HEK293 (cell line): Measurements from ENCODE around the gene EIF4E2.

Source experiments
- CTCF ChIA-PET: fragments of 350-600 bp; formaldehyde crosslinking; extraction: SDS; loops from one replicate; lab custom pipeline; 2021; ENCODE audit warnings: antibody characterized with exemption; lab: Yijun Ruan, JAX
- POLR2A ChIA-PET: fragments of 300-600 bp; formaldehyde crosslinking; extraction: SDS; loops from one replicate; lab custom pipeline; 2020; ENCODE audit warnings: antibody characterized with exemption, inconsistent platforms; lab: Yijun Ruan, JAX
- H3K27ac ChIP-seq: fragments of 200-500 bp; sonication (Bioruptor generic); 2 replicates; pipeline ENCODE4 v1.5.1; 2014; ENCODE audit warnings: low read depth, low read length, control low read depth, inconsistent platforms; ENCODE audit errors: extremely low read depth
- H3K36me3 ChIP-seq, 2 experiments: fragments of 200-500 bp in 1 of 2; sonication (Bioruptor generic) in 1 of 2; 1 replicate in 1 of 2; 2 replicates in 1 of 2; pipeline ENCODE4 v1.5.1; 2014 to 2017; ENCODE audit warnings: inconsistent platforms in 2 of 2, low read length in 2 of 2; ENCODE audit not compliant: control insufficient read depth in 2 of 2, insufficient read depth in 1 of 2
- H3K4me1 ChIP-seq: fragments of 200-500 bp; sonication (Bioruptor generic); 2 replicates; pipeline ENCODE4 v1.5.1; 2014; ENCODE audit warnings: mild to moderate bottlenecking, low read length, inconsistent platforms; ENCODE audit not compliant: control insufficient read depth, insufficient read depth
- H3K4me3 ChIP-seq: 2 replicates; pipeline ENCODE4 v1.5.1; 2011; ENCODE audit warnings: low read depth, mild to moderate bottlenecking, control low read depth, low read length, moderate library complexity
- H3K9me3 ChIP-seq: fragments of 200-500 bp; sonication (Bioruptor generic); 2 replicates; pipeline ENCODE4 v1.5.1; 2014; ENCODE audit warnings: low read depth, low read length, inconsistent platforms; ENCODE audit not compliant: control insufficient read depth, insufficient read depth
- GFI1B ChIP-seq: fragments of 450-650 bp; formaldehyde crosslinking; IDR thresholded peaks from 2 replicates; pipeline ENCODE4 v1.5.1; 2016; ENCODE audit warnings: missing biosample characterization, missing genetic modification characterization
- GLI2 ChIP-seq: fragments of 450-650 bp; formaldehyde crosslinking; IDR thresholded peaks from 2 replicates; pipeline ENCODE4; 2017; ENCODE audit warnings: missing biosample characterization, missing genetic modification characterization, low read depth, borderline replicate concordance
- GLIS2 ChIP-seq: fragments of 450-650 bp; formaldehyde crosslinking; IDR thresholded peaks from 2 replicates; pipeline ENCODE4 v1.5.1; 2016; ENCODE audit warnings: missing biosample characterization, missing genetic modification characterization
- HOXD13 ChIP-seq: sonication (generic); formaldehyde crosslinking; IDR thresholded peaks from 2 replicates; pipeline ENCODE4 v1.8.0; 2022; ENCODE audit warnings: missing genetic modification reagents, borderline replicate concordance
- INSM2 ChIP-seq: fragments of 450-650 bp; formaldehyde crosslinking; IDR thresholded peaks from 2 replicates; pipeline ENCODE4 v1.5.1; 2016; ENCODE audit warnings: missing biosample characterization, missing genetic modification characterization
- KLF17 ChIP-seq: fragments of 450-650 bp; formaldehyde crosslinking; IDR thresholded peaks from 2 replicates; pipeline ENCODE4 v1.5.1; 2016; ENCODE audit warnings: missing biosample characterization, missing genetic modification characterization
- ZBTB8A ChIP-seq: fragments of 450-650 bp; formaldehyde crosslinking; IDR thresholded peaks from 2 replicates; pipeline ENCODE4 v1.5.1; 2016; ENCODE audit warnings: missing biosample characterization, missing genetic modification characterization
- ZNF10 ChIP-seq: fragments of 450-650 bp; formaldehyde crosslinking; IDR thresholded peaks from 2 replicates; pipeline ENCODE4 v1.5.1; 2017; ENCODE audit warnings: missing biosample characterization, missing genetic modification characterization
- ZNF266 ChIP-seq: fragments of 450-650 bp; formaldehyde crosslinking; IDR thresholded peaks from 2 replicates; pipeline ENCODE4 v1.5.1; 2016; ENCODE audit warnings: missing biosample characterization, missing genetic modification characterization, low read depth
- ZNF280D ChIP-seq: fragments of 450-650 bp; formaldehyde crosslinking; IDR thresholded peaks from 2 replicates; pipeline ENCODE4 v1.5.1; 2016; ENCODE audit warnings: missing biosample characterization, missing genetic modification characterization
- ZNF530 ChIP-seq: fragments of 450-650 bp; formaldehyde crosslinking; IDR thresholded peaks from 2 replicates; pipeline ENCODE4 v1.5.1; 2016; ENCODE audit warnings: low read depth, missing biosample characterization, missing genetic modification characterization
- ZNF544 ChIP-seq: fragments of 450-650 bp; formaldehyde crosslinking; IDR thresholded peaks from 2 replicates; pipeline ENCODE4 v1.5.0; 2017; ENCODE audit warnings: missing biosample characterization, missing genetic modification characterization
- ZNF610 ChIP-seq: fragments of 450-650 bp; formaldehyde crosslinking; IDR thresholded peaks from 2 replicates; pipeline ENCODE4 v1.5.1; 2016; ENCODE audit warnings: missing biosample characterization, missing genetic modification characterization, borderline replicate concordance
- ZNF624 ChIP-seq: fragments of 450-650 bp; formaldehyde crosslinking; IDR thresholded peaks from 2 replicates; pipeline ENCODE4 v1.5.1; 2017; ENCODE audit warnings: missing biosample characterization, missing genetic modification characterization
- TF ChIP-seq, protein P1 (sequence below): fragments of 450-650 bp; formaldehyde crosslinking; IDR thresholded peaks from 2 replicates; pipeline ENCODE4 v1.5.1; 2016; ENCODE audit warnings: missing biosample characterization, missing genetic modification characterization
- TF ChIP-seq, protein P2 (sequence below): fragments of 450-650 bp; formaldehyde crosslinking; IDR thresholded peaks from 2 replicates; pipeline ENCODE4 v1.5.1; 2016; ENCODE audit warnings: missing biosample characterization, missing genetic modification characterization

EIF4E2 gene

DNA sequence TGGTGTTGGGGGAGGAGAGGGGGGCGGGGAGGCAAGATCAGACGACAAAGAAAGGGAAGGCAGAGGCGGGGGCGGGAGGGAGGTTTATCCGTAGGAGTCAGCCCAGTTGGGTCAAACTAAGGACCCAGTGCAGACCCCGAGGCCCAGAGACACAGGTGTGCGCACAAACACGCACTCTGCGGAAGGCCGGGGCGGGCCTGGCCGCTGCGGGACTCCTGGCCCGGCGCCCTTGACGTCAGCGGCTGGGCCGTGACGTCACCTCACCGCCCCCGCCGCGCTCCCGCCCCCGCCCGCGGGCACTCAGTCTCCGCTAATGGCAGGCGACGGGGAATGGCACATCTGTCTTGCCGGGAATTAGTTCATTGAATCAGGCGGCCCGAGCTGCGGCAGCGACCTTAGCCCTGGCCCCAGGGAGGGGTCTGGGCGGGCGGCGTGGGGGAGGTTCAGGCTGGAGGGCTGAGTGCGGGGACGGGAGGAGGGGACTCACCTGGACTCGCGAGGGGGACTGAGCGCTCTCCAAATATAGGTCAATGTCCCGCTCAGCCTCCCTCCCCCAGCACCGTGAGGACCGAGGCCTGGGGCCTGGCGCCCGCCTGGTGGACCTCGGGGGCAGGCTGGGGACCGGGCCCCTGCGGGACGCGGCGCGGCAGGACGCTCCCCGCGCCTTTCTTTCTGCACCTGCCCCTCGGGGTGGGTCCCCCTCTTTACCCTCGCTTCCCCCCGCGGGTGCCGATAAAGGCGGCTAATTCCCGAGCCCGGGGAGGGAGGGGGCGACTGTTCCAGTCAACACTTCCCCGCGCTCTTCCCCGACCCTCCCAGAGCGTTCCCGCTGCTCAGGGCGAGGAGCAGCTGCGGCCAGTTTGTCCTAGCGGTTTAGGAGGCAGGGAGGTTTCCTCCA is 47.3 kb upstream of the EIF4E2 start:
- H3K9me3 ChIP-seq, result no peaks in the 10 kb centered on the region
- H3K27ac ChIP-seq, result no peak overlapping the region
- TF ChIP-seq GLIS2 (tag by site-specific recombination), result no peak
- no peak for TF ChIP-seq ZNF624 (tag by site-specific recombination)
- TF ChIP-seq, protein P1, sequence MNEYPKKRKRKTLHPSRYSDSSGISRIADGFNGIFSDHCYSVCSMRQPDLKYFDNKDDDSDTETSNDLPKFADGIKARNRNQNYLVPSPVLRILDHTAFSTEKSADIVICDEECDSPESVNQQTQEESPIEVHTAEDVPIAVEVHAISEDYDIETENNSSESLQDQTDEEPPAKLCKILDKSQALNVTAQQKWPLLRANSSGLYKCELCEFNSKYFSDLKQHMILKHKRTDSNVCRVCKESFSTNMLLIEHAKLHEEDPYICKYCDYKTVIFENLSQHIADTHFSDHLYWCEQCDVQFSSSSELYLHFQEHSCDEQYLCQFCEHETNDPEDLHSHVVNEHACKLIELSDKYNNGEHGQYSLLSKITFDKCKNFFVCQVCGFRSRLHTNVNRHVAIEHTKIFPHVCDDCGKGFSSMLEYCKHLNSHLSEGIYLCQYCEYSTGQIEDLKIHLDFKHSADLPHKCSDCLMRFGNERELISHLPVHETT (tag by site-specific recombination), result no peak
- no peak for TF ChIP-seq ZNF610 (tag by site-specific recombination)
- no peak for TF ChIP-seq ZBTB8A
- TF ChIP-seq ZNF266 (tag by site-specific recombination), result no peak
- no peak for TF ChIP-seq HOXD13
- no peak for TF ChIP-seq ZNF280D (tag by site-specific recombination)
- TF ChIP-seq GFI1B (tag by site-specific recombination), result no peak
- TF ChIP-seq ZNF544 (tag by site-specific recombination), result no peak
- TF ChIP-seq INSM2 (tag by site-specific recombination), result no peak
- TF ChIP-seq, protein P2, sequence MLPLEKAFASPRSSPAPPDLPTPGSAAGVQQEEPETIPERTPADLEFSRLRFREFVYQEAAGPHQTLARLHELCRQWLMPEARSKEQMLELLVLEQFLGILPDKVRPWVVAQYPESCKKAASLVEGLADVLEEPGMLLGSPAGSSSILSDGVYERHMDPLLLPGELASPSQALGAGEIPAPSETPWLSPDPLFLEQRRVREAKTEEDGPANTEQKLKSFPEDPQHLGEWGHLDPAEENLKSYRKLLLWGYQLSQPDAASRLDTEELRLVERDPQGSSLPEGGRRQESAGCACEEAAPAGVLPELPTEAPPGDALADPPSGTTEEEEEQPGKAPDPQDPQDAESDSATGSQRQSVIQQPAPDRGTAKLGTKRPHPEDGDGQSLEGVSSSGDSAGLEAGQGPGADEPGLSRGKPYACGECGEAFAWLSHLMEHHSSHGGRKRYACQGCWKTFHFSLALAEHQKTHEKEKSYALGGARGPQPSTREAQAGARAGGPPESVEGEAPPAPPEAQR, result no peak
- TF ChIP-seq KLF17 (tag by site-specific recombination), result no peak
- TF ChIP-seq ZNF10 (tag by site-specific recombination), result no peak
- no peak for TF ChIP-seq GLI2 (tag by site-specific recombination)
- no peak for TF ChIP-seq ZNF530 (tag by site-specific recombination)
- H3K4me3 ChIP-seq, result peak overlapping the region; percentile 30
- no peaks in the 10 kb centered on the region for H3K4me1 ChIP-seq
- H3K36me3 ChIP-seq, result no peaks in the 10 kb centered on the region
- ChIA-PET POLR2A (no interaction called here), CTCF (no interaction called here)
